ES-I3 (cell line): ENCODE data around the gene SEC11C.

Experiments
- H3K36me3 ChIP-seq: 2 replicates; pipeline ENCODE4 v1.6.1; 2013; ENCODE audit warnings: mild to moderate bottlenecking, low read length, control low read depth, moderate library complexity; ENCODE audit not compliant: insufficient read depth
- H3K4me1 ChIP-seq: 2 replicates; pipeline ENCODE4 v1.6.1; 2013; ENCODE audit warnings: mild to moderate bottlenecking, control low read depth, low read length; ENCODE audit not compliant: insufficient read depth
- H3K9ac ChIP-seq: 2 replicates; pipeline ENCODE4 v1.6.1; 2013; ENCODE audit warnings: low read depth, mild to moderate bottlenecking, low read length, moderate library complexity
- H3K9me3 ChIP-seq: 2 replicates; pipeline ENCODE4 v1.6.1; 2013; ENCODE audit warnings: mild to moderate bottlenecking, low read length, moderate library complexity; ENCODE audit not compliant: control insufficient read depth, insufficient read depth

Gene SEC11C

DNA sequence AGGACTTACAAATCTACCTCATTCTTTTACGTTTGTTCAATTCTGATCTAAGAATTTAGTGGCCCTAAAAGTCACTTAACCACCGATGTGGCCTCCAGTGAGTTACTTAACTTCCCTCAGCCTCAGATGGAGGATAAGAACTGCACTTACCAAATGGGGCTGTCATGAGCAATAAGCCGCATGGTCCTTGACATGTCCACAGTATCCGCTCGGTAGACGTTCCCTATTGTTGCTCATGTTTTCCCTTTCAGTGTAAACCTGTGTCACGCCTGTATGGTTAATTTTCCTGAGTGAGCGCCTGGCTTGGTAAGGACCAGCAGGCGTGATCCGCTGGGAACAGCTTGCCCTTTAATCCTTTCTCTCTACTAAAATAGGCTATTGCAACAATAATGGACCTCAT is 20.3 kb downstream of the SEC11C start:
- no peak overlapping the region for H3K9ac ChIP-seq
- H3K4me1 ChIP-seq: no peaks in the 10 kb centered on the region
- H3K36me3 ChIP-seq: no peaks in the 10 kb centered on the region
- H3K9me3 ChIP-seq: no peaks in the 10 kb centered on the region

DNA sequence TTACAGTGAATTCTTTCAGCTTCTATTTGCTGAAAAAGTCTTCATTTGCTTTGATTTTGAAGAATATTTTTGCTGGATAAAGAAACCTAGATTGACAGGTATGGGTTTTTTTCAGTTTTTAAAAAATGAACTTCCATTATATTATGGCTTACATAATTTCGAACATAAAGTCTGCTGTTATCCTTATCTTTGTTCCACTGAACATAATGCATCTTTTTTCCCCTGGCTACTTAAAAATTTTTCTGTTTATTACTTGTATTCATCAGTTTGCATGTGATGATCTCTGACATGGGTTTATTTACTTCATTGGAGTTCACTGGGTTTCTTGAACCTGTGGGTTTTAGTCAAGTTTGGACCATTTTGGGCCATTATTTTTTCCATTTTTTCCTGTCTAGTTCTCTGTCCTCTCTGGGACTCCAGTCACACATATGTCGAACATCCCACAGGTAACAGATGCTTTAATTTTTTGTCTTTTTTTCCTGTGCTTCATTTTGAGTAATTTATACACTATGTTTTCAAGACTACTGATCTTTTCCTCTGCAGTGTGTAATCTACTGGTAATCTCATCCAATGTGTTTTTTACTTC is 33.1 kb downstream of the SEC11C start:
- Histone ChIP-seq H3K36me3 (no peaks in the 10 kb centered on the region), H3K9me3 (no peaks in the 10 kb centered on the region; the same call in 1 of the 2 replicates), H3K4me1 (no peaks in the 10 kb centered on the region), H3K9ac (no peak overlapping the region)

DNA sequence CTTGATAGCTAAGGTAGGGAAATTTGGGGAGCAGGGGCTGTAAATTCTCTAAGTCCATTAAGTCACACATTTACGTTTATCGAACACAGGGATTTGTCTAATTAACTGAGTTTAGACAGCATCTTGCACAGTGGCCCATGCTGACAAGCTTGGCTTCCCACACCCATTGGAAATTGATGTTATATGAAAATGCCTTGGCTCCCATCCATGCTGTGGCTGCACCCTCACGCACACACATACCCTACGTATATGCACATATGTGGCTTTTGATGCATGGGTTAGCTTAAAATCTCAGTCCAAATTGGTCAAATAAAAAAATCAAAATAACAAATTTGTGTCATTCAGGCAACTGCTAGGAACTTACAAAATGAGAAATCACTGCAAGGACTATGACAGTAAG is 37.8 kb downstream of the SEC11C start:
- no peaks in the 10 kb centered on the region; the same call in 1 of the 2 replicates for H3K9me3 ChIP-seq
- H3K36me3 ChIP-seq: no peaks in the 10 kb centered on the region
- no peaks in the 10 kb centered on the region for H3K4me1 ChIP-seq
- H3K9ac ChIP-seq: no peak overlapping the region

DNA sequence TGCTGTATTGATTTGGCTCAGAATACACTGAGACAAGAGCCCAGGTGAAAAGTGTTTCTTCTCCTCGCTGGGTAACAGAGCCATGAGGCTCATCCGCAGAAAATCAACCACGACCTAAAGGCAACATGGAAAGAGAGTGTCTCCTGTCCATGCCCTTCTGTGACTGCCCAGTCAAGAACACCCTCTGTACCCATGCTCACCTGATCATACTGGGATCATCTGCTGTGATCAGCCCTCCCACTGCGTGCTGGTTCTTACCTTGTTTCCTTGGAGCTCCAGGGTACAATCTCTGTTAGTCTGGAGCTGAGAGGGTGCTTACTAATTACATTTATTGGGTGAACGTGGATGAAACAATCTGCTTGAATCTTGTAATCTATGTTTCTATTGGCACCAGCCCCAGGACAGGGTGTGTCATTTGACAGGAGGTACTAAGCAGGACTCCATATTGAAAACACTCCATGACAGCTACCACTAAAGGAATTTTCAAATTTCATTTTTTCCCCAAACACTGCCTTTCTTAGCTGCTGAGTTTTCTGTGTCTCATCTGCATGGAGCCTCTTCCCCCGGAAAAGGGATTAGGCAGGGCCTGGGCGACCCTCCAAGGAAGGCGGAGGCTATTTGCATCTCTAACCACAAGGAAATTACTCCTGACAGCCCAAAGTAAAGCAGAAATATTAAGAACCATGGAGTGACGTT is 40.6 kb downstream of the SEC11C start:
- no peak overlapping the region for H3K9ac ChIP-seq
- H3K9me3 ChIP-seq: no peaks in the 10 kb centered on the region
- H3K4me1 ChIP-seq: no peaks in the 10 kb centered on the region
- H3K36me3 ChIP-seq: no peaks in the 10 kb centered on the region

GRCh38 chr18:59182673-59183072 is 43.0 kb downstream of the SEC11C start:
- no peaks in the 10 kb centered on the region for H3K36me3 ChIP-seq
- no peaks in the 10 kb centered on the region for H3K4me1 ChIP-seq
- H3K9me3 ChIP-seq: 0 out of 2 replicates have a peak, but pooled peaks cover 4% of the 10 kb centered on the region

DNA sequence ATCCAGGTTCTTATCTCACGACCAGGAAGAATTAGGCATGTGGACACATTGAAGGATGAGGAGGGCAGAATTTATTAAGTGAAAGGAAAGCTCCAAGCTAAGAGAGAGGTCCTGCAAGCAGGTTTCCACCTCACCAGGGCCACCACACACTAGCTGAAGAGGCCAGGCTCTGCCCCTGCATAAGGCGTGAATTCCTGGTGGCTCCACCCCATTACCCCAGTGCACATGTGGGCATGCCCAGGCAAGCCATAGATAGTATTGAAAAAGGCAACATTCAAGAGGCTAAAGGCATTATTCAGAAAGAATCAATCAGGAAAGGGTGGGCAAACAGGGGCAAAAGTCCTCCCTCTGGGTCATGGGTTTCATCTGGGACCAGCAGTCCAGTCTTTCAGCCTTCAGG is 49.3 kb downstream of the SEC11C start:
- no peaks in the 10 kb centered on the region for H3K36me3 ChIP-seq
- 0 out of 2 replicates have a peak, but pooled peaks cover 4% of the 10 kb centered on the region for H3K9me3 ChIP-seq
- H3K4me1 ChIP-seq: no peaks in the 10 kb centered on the region
- no peak overlapping the region for H3K9ac ChIP-seq

More at GRCh38 chr18:59182673-59183072, 43.0 kb downstream of the SEC11C start:
- no peak overlapping the region for H3K9ac ChIP-seq

GRCh38 chr18:59189746-59190145 is 50.1 kb downstream of the SEC11C start:
- Histone ChIP-seq H3K36me3 (no peaks in the 10 kb centered on the region), H3K9me3 (0 out of 2 replicates have a peak, but pooled peaks cover 4% of the 10 kb centered on the region), H3K9ac (no peak overlapping the region), H3K4me1 (no peaks in the 10 kb centered on the region)

- H3K9ac ChIP-seq: no peak overlapping the region
- H3K9me3 ChIP-seq: no peaks in the 10 kb centered on the region
- no peaks in the 10 kb centered on the region for H3K4me1 ChIP-seq
- no peaks in the 10 kb centered on the region for H3K36me3 ChIP-seq
Measured at GRCh38 chr18:59196161-59196725, 56.6 kb downstream of the SEC11C start.

DNA sequence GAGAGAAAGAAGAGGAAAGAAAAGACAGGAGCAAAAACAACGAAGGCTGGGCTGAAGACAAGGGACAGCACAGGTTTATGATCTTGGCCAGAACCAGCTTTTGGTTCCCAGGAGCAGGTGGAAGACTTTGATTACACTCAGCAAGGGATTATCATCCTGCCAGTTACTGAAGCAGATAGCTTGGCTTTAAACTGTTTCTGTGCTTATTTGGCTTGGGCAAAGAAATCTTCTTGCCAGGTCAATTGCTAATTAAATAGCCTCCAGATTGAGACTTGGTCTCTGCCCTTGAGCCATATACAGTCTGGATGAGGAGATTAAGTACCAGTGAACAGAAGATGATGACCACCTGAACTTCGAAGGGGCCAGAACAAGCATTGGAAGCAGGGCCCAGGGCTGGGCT is 58.0 kb downstream of the SEC11C start:
- Histone ChIP-seq H3K9ac (no peak overlapping the region), H3K36me3 (no peaks in the 10 kb centered on the region), H3K9me3 (no peaks in the 10 kb centered on the region), H3K4me1 (no peaks in the 10 kb centered on the region)

DNA sequence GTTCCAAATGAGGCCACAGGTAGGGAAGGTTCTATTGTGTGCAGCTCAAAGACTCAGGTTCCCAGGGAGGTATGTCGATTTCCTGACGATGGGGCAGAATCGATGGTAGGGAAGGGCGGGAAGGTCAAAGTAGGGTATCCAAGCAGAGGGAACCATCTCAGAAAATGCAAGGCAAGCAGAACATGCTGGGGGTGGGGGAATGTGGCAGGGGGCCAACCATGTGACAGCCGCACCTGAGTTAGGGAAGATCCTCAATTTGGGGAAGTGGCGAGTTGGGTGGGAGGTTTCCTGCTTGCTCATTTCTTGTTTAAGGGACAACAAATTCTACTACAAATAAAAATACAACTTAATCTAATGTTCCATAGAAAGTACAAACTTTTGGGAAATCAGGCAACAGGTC is 58.5 kb downstream of the SEC11C start:
- H3K9me3 ChIP-seq: no peaks in the 10 kb centered on the region
- H3K4me1 ChIP-seq: no peaks in the 10 kb centered on the region
- no peak overlapping the region for H3K9ac ChIP-seq
- H3K36me3 ChIP-seq: no peaks in the 10 kb centered on the region

DNA sequence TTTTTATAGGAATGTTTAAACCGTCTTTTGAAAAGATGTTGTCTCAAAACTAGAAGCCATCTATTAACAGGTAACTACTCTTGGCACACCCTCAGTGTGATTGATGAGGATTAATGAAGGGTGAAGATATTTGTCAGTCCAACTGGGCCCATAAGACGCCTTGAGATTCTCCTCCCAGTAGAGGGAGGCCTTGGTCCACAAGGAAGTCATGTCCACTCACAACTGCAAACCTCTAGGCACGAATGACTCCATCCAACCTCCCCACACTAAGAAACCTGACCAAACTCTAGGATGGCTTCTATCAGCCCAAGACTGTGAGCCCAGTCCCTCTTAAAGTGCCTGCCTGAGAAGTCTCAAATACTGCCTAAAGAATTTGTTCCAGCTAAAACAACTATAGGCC is 61.1 kb downstream of the SEC11C start:
- Histone ChIP-seq H3K36me3 (no peaks in the 10 kb centered on the region), H3K9me3 (no peaks in the 10 kb centered on the region), H3K9ac (no peak overlapping the region), H3K4me1 (no peaks in the 10 kb centered on the region)

- H3K4me1 ChIP-seq: no peaks in the 10 kb centered on the region
- H3K9ac ChIP-seq: no peak overlapping the region
Measured at GRCh38 chr18:59202258-59202820, 62.7 kb downstream of the SEC11C start.

DNA sequence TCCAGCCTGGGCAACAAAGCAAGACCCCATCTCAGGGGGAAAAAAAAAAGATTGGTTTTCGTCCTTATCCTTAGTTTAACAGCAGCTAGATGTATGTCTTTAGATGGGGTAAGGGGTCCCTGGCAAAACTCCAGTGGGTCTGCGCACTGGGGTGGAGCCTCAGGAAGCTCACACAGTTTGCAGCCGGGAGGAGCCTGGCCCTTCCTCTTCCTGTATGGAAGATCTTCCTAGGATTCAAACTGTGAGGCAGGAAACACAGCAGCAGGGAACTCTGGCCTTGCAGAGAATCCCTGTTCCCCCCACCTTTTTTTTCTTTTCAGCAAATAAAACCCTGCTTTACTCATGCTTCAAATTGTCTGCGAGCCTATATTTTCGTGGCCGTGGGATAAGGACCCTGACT is 67.8 kb downstream of the SEC11C start:
- H3K36me3 ChIP-seq: no peaks in the 10 kb centered on the region

More at GRCh38 chr18:59202258-59202820, 62.7 kb downstream of the SEC11C start:
- no peaks in the 10 kb centered on the region for H3K9me3 ChIP-seq
- no peaks in the 10 kb centered on the region for H3K36me3 ChIP-seq

More for the DNA sequence above, 67.8 kb downstream of the SEC11C start:
- no peak overlapping the region for H3K9ac ChIP-seq
- peaks cover 5% of the 10 kb centered on the region; the same call in 1 of the 2 replicates for H3K4me1 ChIP-seq
- no peaks in the 10 kb centered on the region for H3K9me3 ChIP-seq
